OCI-LY1 (cell line): ENCODE results near the gene MAN2C1.

Source experiments
- H2AFZ ChIP-seq: fragments of 200-600 bp; sonication (generic), shearing (Covaris generic); 2 replicates; pipeline ENCODE4 v1.6.0; 2014; ENCODE audit warnings: antibody characterized with exemption, mild to moderate bottlenecking, low read length
- H3F3A ChIP-seq: fragments of 200-600 bp; sonication (generic), shearing (Covaris generic); 2 replicates; pipeline ENCODE4 v1.6.0; 2014; ENCODE audit warnings: mild to moderate bottlenecking, antibody characterized with exemption, low read length, moderate library complexity; ENCODE audit not compliant: insufficient read depth
- H3K27ac ChIP-seq: fragments of 200-600 bp; sonication (generic); 2 replicates; pipeline ENCODE4 v1.5.1; 2014; ENCODE audit warnings: low read length, mixed run types, mild to moderate bottlenecking, low read depth; ENCODE audit not compliant: poor library complexity, severe bottlenecking
- H3K27me3 ChIP-seq: fragments of 200-600 bp; sonication (generic); 2 replicates; pipeline ENCODE4 v1.6.0; 2014; ENCODE audit warnings: antibody characterized with exemption, mild to moderate bottlenecking, low read length, moderate library complexity; ENCODE audit not compliant: insufficient read depth
- H3K36me3 ChIP-seq: fragments of 200-600 bp; sonication (generic); 2 replicates; pipeline ENCODE4 v1.6.1; 2014; ENCODE audit warnings: mild to moderate bottlenecking, antibody characterized with exemption, low read length, moderate library complexity, mixed read lengths; ENCODE audit not compliant: insufficient read depth
- H3K4me1 ChIP-seq: fragments of 200-600 bp; sonication (generic); 2 replicates; pipeline ENCODE4 v1.5.1; 2014; ENCODE audit warnings: mild to moderate bottlenecking, low read length, moderate library complexity; ENCODE audit not compliant: insufficient read depth, severe bottlenecking
- H3K4me2 ChIP-seq: fragments of 200-600 bp; sonication (generic), shearing (Covaris generic); 2 replicates; pipeline ENCODE4 v1.6.1; 2014; ENCODE audit warnings: low read length
- H3K4me3 ChIP-seq: fragments of 200-600 bp; sonication (generic); 2 replicates; pipeline ENCODE4 v1.5.1; 2014; ENCODE audit warnings: low read length, low read depth, mild to moderate bottlenecking, mixed read lengths; ENCODE audit not compliant: poor library complexity, severe bottlenecking
- H3K79me2 ChIP-seq: fragments of 200-600 bp; shearing (Covaris generic); 2 replicates; pipeline ENCODE4 v1.6.1; 2016; ENCODE audit warnings: mixed run types, low read length, mixed read lengths; ENCODE audit not compliant: insufficient read depth
- H3K9ac ChIP-seq: fragments of 200-600 bp; sonication (generic), shearing (Covaris generic); 2 replicates; pipeline ENCODE4 v1.6.1; 2014; ENCODE audit warnings: mild to moderate bottlenecking, low read length, mixed read lengths
- H3K9me2 ChIP-seq: fragments of 200-600 bp; sonication (generic), shearing (Covaris generic); 2 replicates; pipeline ENCODE4 v1.6.1; 2014; ENCODE audit warnings: low read depth, mild to moderate bottlenecking, low read length, mixed read lengths
- H3K9me3 ChIP-seq: fragments of 200-600 bp; shearing (Covaris generic); 2 replicates; pipeline ENCODE4 v1.6.1; 2014; ENCODE audit warnings: low read length, mixed read lengths
- H4K20me1 ChIP-seq: fragments of 200-600 bp; sonication (generic), shearing (Covaris generic); 2 replicates; pipeline ENCODE4 v1.6.0; 2016; ENCODE audit warnings: mild to moderate bottlenecking, low read length; ENCODE audit not compliant: insufficient read depth
- CTCF ChIP-seq: fragments of 200-600 bp; sonication (generic), shearing (Covaris generic); IDR thresholded peaks from 2 replicates; pipeline ENCODE4 v1.5.1; 2017; ENCODE audit warnings: mild to moderate bottlenecking, antibody characterized with exemption, low read length, moderate library complexity, mixed read lengths
- EZH2 ChIP-seq: fragments of 200-600 bp; sonication (generic), shearing (Covaris generic); IDR thresholded peaks from 2 replicates; pipeline ENCODE4 v1.8.0; 2017; ENCODE audit warnings: borderline replicate concordance, mixed run types, mild to moderate bottlenecking, antibody characterized with exemption, low read length, moderate library complexity, mixed read lengths

MAN2C1 gene

GRCh38 chr15:75329571-75329970 is 38.8 kb downstream of the MAN2C1 start:
- Histone ChIP-seq H3F3A (no peaks in the 10 kb centered on the region), H3K27ac (no peak overlapping the region), H3K4me1 (no peaks in the 10 kb centered on the region), H4K20me1 (no peaks in the 10 kb centered on the region), H3K27me3 (0 out of 2 replicates have a peak, but pooled peaks cover 3% of the 10 kb centered on the region), H3K9me2 (no peaks in the 10 kb centered on the region), H3K4me3 (no peak overlapping the region), H3K9me3 (no peaks in the 10 kb centered on the region), H3K9ac (no peak overlapping the region), H2AFZ (no peak overlapping the region), H3K79me2 (no peaks in the 10 kb centered on the region), H3K36me3 (no peaks in the 10 kb centered on the region), H3K4me2 (no peak overlapping the region)
- TF ChIP-seq EZH2 (no peak), CTCF (no peak)

- H3K9me2 ChIP-seq = no peaks in the 10 kb centered on the region
- H3K27ac ChIP-seq = no peak overlapping the region
- no peaks in the 10 kb centered on the region for H3K9me3 ChIP-seq
- no peaks in the 10 kb centered on the region for H3K79me2 ChIP-seq
- no peak overlapping the region for H3K4me3 ChIP-seq
- H3K4me2 ChIP-seq = no peak overlapping the region
- H3K36me3 ChIP-seq = no peaks in the 10 kb centered on the region
- no peaks in the 10 kb centered on the region for H3K4me1 ChIP-seq
- no peaks in the 10 kb centered on the region for H3F3A ChIP-seq
- no peak overlapping the region for H2AFZ ChIP-seq
- TF ChIP-seq CTCF = no peak
- H3K9ac ChIP-seq = no peak overlapping the region
- H4K20me1 ChIP-seq = no peaks in the 10 kb centered on the region
- 0 out of 2 replicates have a peak, but pooled peaks cover 3% of the 10 kb centered on the region for H3K27me3 ChIP-seq
Observed at GRCh38 chr15:75328493-75329314, 39.7 kb downstream of the MAN2C1 start.

GRCh38 chr15:75327491-75327890 is 40.9 kb downstream of the MAN2C1 start:
- H3K79me2 ChIP-seq = no peaks in the 10 kb centered on the region
- no peaks in the 10 kb centered on the region for H3K9me3 ChIP-seq
- H4K20me1 ChIP-seq = no peaks in the 10 kb centered on the region
- H3K4me2 ChIP-seq = no peak overlapping the region
- no peak overlapping the region for H3K27ac ChIP-seq
- no peak overlapping the region for H2AFZ ChIP-seq
- TF ChIP-seq EZH2 (no peak), CTCF (no peak)
- H3F3A ChIP-seq = no peaks in the 10 kb centered on the region
- no peaks in the 10 kb centered on the region for H3K9me2 ChIP-seq
- H3K9ac ChIP-seq = no peak overlapping the region
- no peak overlapping the region for H3K4me3 ChIP-seq
- H3K4me1 ChIP-seq = no peaks in the 10 kb centered on the region
- 0 out of 2 replicates have a peak, but pooled peaks cover 3% of the 10 kb centered on the region for H3K27me3 ChIP-seq
- H3K36me3 ChIP-seq = no peaks in the 10 kb centered on the region
